ENCODE data around the gene GIT2. TPM values are rescaled to one million over a fixed set of nuclear protein-coding genes. Genes with fewer than 3 reads are reported as not detected.
"Not testable (repeated sequence)": the region's sequence is repeated elsewhere in the genome, so short reads cannot be mapped to it uniquely, and the experiment has no call there.

Gene GIT2
- total RNA-seq, 1 donor from 2014 or later: 50.5 TPM

DNA sequence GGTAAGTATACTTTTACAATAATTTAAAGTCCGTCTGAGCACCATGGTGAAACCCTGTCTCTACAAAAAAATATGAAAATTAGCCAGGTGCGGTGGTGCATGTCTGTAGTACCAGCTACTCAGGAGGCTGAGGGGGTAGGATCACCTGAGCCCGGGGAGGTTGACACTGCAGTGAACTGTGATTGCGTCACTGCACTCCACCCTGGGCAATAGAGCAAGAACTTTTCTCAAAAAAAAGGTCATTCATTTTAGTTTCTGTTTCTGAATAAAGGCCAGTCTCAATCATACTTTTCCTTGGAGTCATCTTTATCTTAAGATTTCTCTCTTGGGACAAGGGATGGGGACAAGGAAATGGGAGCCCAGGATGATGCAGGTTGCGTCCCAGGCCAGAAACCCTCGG, 16.0 kb upstream of the GIT2 start:
- H3K9me3 ChIP-seq (replicated peaks): peaks cover 5% of the 10 kb centered on the region
- no peak overlapping the region for H3K27ac ChIP-seq (replicated peaks)
- intact Hi-C loops (cut with micrococcal nuclease): no loop called here
- H3K36me3 ChIP-seq: peaks cover 48% of the 10 kb centered on the region
- DNase-seq: no peak
- TF ChIP-seq, protein P1, sequence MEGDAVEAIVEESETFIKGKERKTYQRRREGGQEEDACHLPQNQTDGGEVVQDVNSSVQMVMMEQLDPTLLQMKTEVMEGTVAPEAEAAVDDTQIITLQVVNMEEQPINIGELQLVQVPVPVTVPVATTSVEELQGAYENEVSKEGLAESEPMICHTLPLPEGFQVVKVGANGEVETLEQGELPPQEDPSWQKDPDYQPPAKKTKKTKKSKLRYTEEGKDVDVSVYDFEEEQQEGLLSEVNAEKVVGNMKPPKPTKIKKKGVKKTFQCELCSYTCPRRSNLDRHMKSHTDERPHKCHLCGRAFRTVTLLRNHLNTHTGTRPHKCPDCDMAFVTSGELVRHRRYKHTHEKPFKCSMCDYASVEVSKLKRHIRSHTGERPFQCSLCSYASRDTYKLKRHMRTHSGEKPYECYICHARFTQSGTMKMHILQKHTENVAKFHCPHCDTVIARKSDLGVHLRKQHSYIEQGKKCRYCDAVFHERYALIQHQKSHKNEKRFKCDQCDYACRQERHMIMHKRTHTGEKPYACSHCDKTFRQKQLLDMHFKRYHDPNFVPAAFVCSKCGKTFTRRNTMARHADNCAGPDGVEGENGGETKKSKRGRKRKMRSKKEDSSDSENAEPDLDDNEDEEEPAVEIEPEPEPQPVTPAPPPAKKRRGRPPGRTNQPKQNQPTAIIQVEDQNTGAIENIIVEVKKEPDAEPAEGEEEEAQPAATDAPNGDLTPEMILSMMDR (IDR thresholded peaks at IDR 0.05; ENCODE audit: borderline replicate concordance): no peak
- no peaks in the 10 kb centered on the region for H3K27me3 ChIP-seq (ENCODE audit: low read depth)
- no peak overlapping the region for H3K4me3 ChIP-seq
- H3K4me1 ChIP-seq: peaks cover 5% of the 10 kb centered on the region

DNA sequence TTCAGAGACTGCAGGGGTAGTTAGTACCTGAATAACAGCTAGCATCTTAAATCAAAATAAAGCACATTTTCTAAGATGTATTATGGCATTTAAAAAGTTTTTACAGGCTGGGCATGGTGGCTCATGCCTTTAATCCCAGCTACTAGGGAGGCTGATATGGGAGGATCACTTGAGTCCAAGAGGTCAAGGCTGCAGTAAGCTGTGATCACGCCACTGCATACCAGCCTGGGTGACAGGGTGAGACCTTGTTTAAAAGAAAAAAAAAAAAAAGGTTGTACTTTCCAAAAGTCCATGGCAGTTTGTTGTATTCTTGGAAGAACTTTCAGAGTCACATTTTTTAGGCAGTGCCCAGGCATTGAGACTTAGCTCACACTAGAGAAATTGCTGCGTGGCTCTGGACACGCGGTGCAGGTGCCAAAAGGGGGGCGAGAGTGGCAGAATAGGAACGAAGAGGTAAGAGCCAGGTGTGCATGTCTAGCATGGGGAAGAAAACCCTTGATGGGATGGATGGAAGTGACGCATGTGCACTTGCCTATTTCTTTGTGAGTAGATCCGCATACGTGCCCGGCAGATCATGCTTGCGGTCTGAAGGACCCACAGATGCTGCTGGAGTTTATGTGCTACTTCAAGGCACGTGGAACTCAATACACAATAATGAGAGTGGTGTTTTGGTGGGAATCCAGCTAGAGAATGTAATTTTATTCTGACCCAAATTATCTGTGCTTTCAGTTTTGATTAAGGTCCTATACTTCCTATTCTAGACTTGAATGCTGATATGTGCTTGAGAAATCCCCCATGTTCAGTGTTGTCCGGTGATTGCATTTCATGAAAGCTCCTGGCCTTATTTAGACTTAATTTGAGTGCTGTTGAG, 14.9 kb upstream of the GIT2 start:
- no peak for DNase-seq
- peaks cover 5% of the 10 kb centered on the region for H3K4me1 ChIP-seq
- H3K9me3 ChIP-seq (replicated peaks): peaks cover 5% of the 10 kb centered on the region
- H3K4me3 ChIP-seq: no peak overlapping the region
- TF ChIP-seq, protein P1 (IDR thresholded peaks at IDR 0.05; ENCODE audit: borderline replicate concordance): no peak
- no peak overlapping the region for H3K27ac ChIP-seq (replicated peaks)
- no peaks in the 10 kb centered on the region for H3K27me3 ChIP-seq (ENCODE audit: low read depth)
- intact Hi-C loops (cut with micrococcal nuclease): no loop called here
- H3K36me3 ChIP-seq: peaks cover 37% of the 10 kb centered on the region

DNA sequence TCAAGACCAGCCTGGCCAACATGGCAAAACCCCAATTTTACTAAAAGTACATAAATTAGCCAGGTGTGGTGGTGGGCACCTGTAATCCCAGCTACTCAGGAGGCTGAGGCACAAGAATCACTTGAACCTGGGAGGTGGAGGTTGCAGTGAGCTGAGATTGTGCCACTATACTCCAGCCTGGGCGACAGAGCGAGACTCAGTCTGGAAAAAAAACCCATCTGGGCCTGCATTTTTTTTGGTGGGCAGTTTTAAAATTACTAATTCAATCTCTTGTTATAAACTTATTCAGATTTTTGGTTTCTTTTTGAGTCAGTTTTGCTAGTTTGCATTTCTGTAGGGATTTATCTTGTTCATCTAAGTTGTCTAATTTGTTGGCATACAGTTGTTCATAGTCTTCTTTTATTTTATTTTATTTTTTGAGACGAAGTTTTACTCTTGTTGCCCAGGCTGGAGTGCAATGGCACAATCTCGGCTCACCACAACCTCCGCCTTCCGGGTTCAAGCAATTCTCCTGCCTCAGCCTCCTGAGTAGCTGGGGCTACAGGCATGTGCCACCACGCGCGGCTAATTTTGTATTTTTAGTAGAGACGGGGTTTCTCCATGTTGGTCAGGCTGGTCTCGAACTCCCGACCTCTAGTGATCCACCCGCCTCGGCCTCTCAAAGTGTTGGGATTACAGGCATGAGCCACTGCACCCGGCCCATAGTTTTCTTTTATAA, 12.7 kb upstream of the GIT2 start:
- H3K27ac ChIP-seq (replicated peaks); H3K4me3 ChIP-seq; H3K4me1 ChIP-seq; intact Hi-C loops (cut with micrococcal nuclease); H3K9me3 ChIP-seq (replicated peaks); H3K27me3 ChIP-seq (ENCODE audit: low read depth); DNase-seq: not testable (repeated sequence)
- H3K36me3 ChIP-seq: peaks cover 19% of the 10 kb centered on the region

DNA sequence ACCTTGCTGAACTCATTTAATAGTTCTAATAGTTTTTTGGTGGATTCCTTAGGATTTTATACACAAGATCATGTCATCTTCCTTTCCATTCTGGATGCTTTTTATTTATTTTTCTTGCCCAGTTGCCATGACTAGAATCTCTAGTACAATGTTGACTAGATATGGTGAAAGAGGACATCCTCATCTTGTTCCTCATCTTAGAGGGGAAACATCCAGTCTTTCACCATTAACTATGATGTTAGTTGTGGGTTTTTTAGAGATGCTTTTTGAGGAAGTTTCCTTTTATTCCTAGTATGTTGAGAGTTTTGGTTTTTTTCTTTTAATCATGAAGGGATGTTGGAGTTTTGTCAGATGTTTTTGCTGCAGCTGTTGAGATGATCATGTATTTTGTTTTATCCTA, 11.7 kb upstream of the GIT2 start:
- H3K4me1 ChIP-seq: peaks cover 6% of the 10 kb centered on the region
- peaks cover 10% of the 10 kb centered on the region for H3K36me3 ChIP-seq
- no peak overlapping the region for H3K4me3 ChIP-seq
- no peak overlapping the region for H3K27ac ChIP-seq (replicated peaks)
- TF ChIP-seq, protein P1 (IDR thresholded peaks at IDR 0.05; ENCODE audit: borderline replicate concordance): no peak
- DNase-seq: no peak
- H3K9me3 ChIP-seq (replicated peaks): peaks cover 5% of the 10 kb centered on the region
- intact Hi-C loops (cut with micrococcal nuclease): no loop called here
- no peaks in the 10 kb centered on the region for H3K27me3 ChIP-seq (ENCODE audit: low read depth)

DNA sequence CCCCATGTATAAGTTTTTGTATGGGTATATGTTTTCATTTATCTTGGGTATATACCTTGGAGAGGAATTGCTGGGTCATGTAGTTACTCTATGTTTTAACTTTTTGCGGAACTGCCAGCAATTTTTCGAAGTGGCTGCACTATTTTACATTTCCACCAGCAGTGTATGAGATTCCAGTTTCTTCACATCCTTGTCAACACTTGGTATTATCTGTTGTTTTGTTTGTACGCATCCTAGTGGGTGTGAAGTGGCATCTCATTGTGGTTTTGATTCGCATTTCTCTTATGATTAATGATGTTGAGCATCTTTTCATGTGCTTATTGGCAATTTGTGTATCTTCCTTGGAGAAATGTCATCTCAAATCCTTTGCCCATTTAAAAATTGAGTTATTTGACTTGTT, 9.9 kb upstream of the GIT2 start:
- no peak for DNase-seq
- Histone ChIP-seq H3K9me3 (replicated peaks) (peaks cover 5% of the 10 kb centered on the region), H3K36me3 (no peaks in the 10 kb centered on the region), H3K4me3 (no peak overlapping the region), H3K4me1 (peaks cover 18% of the 10 kb centered on the region), H3K27ac (replicated peaks) (no peak overlapping the region), H3K27me3 (ENCODE audit: low read depth) (no peaks in the 10 kb centered on the region)
- intact Hi-C loops (cut with micrococcal nuclease): no loop called here
- TF ChIP-seq, protein P1 (IDR thresholded peaks at IDR 0.05; ENCODE audit: borderline replicate concordance): no peak
